H54 (cell line): ENCODE results near the gene RAVER1.

Experiments used
- DNase-seq: peaks from one replicate; pipeline ENCODE4 v3.0.0; 2011; ENCODE audit warnings: low spot score, mixed read lengths; ENCODE audit not compliant: insufficient read length
- FAIRE-seq: peaks from 3 replicates; lab custom pipeline; 2011; peaks lifted over from hg19 to GRCh38; lab: Jason Lieb, UNC
- POLR2A ChIP-seq: IDR thresholded peaks from 2 replicates; pipeline ENCODE4 v1.6.1; 2011; ENCODE audit warnings: low read depth, mild to moderate bottlenecking, low read length

Gene RAVER1

GRCh38 chr19:10270616-10271394, 62.5 kb downstream of the RAVER1 start, which contains the start of gene ICAM1:
ICAM1 (plus strand) TSS chr19:10271120; CDS start chr19:10271160, 40 bp downstream.
- FAIRE-seq (no peak), DNase-seq (no peak)
- TF ChIP-seq POLR2A = 0 out of 2 replicates have a peak, but pooled peaks have one; percentile 15

GRCh38 chr19:10270180-10270615, 63.1 kb downstream of the RAVER1 start:
- DNase-seq (no peak), FAIRE-seq (no peak)
- TF ChIP-seq POLR2A = no peak

GRCh38 chr19:10269333-10270179, 63.8 kb downstream of the RAVER1 start:
- TF ChIP-seq POLR2A = no peak
- DNase-seq = peak; percentile 67
- no peak for FAIRE-seq

- DNase-seq = no peak
- no peak for TF ChIP-seq POLR2A
Observed at GRCh38 chr19:10268071-10268470, 65.3 kb downstream of the RAVER1 start.

GRCh38 chr19:10266706-10267105, 66.6 kb downstream of the RAVER1 start:
- no peak for FAIRE-seq
- TF ChIP-seq POLR2A = no peak
- no peak for DNase-seq

More at GRCh38 chr19:10268071-10268470, 65.3 kb downstream of the RAVER1 start:
- FAIRE-seq = no peak
